Esophagus squamous epithelium (tissue), 4 donors: ENCODE measurements around the gene CCDC38.

Source experiments
- POLR2A ChIP-seq, 4 donors: fragments of 450-650 bp; IDR thresholded peaks; one replicate each; pipeline ENCODE4 v1.6.1; 2017; ENCODE audit warnings: antibody characterized with exemption in 4 of 4, mild to moderate bottlenecking in 4 of 4, moderate library complexity in 3 of 4
- TF ChIP-seq, protein P1 (sequence below), 6 experiments: fragments of 450-650 bp in 4 of 6; fragments of 200-600 bp in 2 of 6; sonication (generic) in 2 of 6; IDR thresholded peaks; one replicate each; pipeline ENCODE4 v1.5.1; 2016 to 2019; ENCODE audit warnings: antibody characterized with exemption in 6 of 6, mild to moderate bottlenecking in 4 of 6, moderate library complexity in 4 of 6

DNA sequence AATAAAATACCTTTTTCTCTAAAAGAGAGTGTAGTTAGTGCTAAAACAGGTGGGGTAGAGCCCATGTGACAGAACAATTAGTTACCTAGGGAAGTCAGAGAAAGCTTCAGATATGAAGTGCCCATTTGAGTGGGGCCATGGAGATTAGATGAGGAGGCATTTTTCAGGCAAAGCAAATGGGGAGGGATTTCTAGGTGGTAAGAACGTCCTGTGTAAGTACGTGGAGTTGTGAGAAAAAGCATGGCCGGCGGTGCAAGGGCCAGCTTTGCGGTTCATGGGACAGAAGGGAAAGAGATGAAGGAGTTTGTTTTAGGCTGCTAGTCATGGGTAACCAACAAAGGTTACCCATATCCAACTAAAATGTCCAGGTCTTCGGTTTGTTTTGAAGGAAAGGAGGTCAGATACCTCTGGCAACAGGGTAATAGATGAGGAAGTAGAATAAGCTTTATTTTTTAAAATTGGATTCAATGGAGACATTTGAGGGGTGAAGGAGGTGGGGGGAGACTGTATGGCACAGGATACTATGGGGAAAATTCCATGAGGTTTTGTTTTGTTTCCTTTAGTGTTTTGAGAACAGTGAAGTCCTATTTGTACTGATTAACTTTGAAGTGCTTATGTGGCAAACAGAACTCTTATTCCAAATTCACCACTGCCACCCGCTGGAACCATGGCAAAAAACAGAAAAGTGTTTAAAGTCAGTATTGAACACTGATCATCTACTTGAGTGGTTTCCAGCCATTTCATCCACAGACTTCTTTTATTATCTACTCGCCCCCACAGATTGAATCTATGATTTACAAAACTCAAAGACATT is 93.6 kb downstream of the CCDC38 start:
- TF ChIP-seq POLR2A (IDR thresholded peaks at IDR 0.05) = no peak
- TF ChIP-seq, protein P1, sequence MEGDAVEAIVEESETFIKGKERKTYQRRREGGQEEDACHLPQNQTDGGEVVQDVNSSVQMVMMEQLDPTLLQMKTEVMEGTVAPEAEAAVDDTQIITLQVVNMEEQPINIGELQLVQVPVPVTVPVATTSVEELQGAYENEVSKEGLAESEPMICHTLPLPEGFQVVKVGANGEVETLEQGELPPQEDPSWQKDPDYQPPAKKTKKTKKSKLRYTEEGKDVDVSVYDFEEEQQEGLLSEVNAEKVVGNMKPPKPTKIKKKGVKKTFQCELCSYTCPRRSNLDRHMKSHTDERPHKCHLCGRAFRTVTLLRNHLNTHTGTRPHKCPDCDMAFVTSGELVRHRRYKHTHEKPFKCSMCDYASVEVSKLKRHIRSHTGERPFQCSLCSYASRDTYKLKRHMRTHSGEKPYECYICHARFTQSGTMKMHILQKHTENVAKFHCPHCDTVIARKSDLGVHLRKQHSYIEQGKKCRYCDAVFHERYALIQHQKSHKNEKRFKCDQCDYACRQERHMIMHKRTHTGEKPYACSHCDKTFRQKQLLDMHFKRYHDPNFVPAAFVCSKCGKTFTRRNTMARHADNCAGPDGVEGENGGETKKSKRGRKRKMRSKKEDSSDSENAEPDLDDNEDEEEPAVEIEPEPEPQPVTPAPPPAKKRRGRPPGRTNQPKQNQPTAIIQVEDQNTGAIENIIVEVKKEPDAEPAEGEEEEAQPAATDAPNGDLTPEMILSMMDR (IDR thresholded peaks at IDR 0.05) = peak in 2 of 6 experiments; percentile 13 to 33
